DND-41 (cell line): ENCODE data around the gene C22orf15.

ENCODE experiments used
- EZH2 ChIP-seq: IDR thresholded peaks from 3 replicates; pipeline ENCODE4 v1.6.1; 2012; ENCODE audit warnings: borderline replicate concordance, low read depth, mild to moderate bottlenecking, moderate library complexity, low read length, inconsistent platforms; ENCODE audit not compliant: severe bottlenecking
- TF ChIP-seq, protein P1 (sequence below): IDR thresholded peaks from 2 replicates; pipeline ENCODE4 v1.5.1; 2012; ENCODE audit warnings: borderline replicate concordance, low read length, moderate library complexity, mild to moderate bottlenecking; ENCODE audit not compliant: poor library complexity, severe bottlenecking; ENCODE audit errors: extremely low read depth

DNA sequence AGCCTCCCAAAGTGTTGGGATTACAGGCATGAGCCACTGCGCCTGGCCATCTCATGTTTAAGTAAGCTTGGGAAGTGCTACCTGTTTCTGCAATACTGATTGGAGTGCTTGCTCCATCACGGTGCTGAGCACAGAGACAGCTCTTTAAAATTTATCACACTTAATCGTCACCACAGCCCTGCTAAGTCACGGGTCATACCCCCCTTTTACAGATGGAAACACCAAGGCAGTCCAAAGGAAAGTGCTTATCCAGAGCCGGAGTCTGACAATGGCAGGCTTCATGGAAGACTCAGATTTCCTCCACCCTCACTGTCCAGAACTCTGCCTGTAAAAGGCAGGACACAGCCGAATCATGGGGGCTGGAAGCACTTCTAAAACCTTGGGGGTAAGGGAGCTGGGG, 2.7 kb upstream of the C22orf15 start:
- TF ChIP-seq, protein P1, sequence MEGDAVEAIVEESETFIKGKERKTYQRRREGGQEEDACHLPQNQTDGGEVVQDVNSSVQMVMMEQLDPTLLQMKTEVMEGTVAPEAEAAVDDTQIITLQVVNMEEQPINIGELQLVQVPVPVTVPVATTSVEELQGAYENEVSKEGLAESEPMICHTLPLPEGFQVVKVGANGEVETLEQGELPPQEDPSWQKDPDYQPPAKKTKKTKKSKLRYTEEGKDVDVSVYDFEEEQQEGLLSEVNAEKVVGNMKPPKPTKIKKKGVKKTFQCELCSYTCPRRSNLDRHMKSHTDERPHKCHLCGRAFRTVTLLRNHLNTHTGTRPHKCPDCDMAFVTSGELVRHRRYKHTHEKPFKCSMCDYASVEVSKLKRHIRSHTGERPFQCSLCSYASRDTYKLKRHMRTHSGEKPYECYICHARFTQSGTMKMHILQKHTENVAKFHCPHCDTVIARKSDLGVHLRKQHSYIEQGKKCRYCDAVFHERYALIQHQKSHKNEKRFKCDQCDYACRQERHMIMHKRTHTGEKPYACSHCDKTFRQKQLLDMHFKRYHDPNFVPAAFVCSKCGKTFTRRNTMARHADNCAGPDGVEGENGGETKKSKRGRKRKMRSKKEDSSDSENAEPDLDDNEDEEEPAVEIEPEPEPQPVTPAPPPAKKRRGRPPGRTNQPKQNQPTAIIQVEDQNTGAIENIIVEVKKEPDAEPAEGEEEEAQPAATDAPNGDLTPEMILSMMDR: no peak
- TF ChIP-seq EZH2: no peak
